ENCODE measurements around the gene UBE2E1. TPM values are rescaled to one million over a fixed set of nuclear protein-coding genes. Genes with fewer than 3 reads are reported as not detected.
"Not testable (repeated sequence)": the region's sequence is repeated elsewhere in the genome, so short reads cannot be mapped to it uniquely, and the experiment has no call there.

The UBE2E1 gene
- total RNA-seq, 4 donors from 2014 or later, result 89.4 to 153 (median 121) TPM

DNA sequence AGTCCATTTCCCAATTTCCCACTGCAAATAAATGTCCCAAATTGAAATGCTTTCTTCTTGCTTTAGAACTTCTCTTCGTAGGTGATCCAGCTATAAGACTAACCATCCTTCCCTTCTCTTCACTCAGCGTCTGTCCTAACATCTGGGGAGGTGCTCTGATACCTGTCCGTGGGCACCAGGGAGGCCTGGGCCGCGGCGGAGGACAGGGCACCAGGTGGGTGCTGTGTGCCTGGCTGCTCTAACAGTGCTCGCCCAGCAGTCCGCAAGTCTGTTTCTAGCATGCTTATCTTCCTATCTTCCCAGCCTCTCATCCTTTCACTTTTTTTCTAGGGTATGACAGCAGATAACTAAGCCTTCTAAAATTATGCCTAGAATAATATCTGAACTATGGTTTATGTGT lies 73.7 kb downstream of the UBE2E1 start:
- Histone ChIP-seq H3K4me3 (no peak overlapping the region), H3K9me3 (no peaks in the 10 kb centered on the region), H3K36me3 (peaks cover 0 to 13% of the 10 kb centered on the region in 2 donors), H3K4me1 (peaks cover 10 to 46% (median 12%) of the 10 kb centered on the region in 3 donors), H3K27ac (no peak overlapping the region), H3K27me3 (no peaks in the 10 kb centered on the region)
- WGBS, 2 donors (ENCODE audit: low coverage in 1 of 2), result 90 to 91% methylated on average over 2 to 8 of the region's 8 CpGs
- ATAC-seq, result no peak
- TF ChIP-seq, protein P1, sequence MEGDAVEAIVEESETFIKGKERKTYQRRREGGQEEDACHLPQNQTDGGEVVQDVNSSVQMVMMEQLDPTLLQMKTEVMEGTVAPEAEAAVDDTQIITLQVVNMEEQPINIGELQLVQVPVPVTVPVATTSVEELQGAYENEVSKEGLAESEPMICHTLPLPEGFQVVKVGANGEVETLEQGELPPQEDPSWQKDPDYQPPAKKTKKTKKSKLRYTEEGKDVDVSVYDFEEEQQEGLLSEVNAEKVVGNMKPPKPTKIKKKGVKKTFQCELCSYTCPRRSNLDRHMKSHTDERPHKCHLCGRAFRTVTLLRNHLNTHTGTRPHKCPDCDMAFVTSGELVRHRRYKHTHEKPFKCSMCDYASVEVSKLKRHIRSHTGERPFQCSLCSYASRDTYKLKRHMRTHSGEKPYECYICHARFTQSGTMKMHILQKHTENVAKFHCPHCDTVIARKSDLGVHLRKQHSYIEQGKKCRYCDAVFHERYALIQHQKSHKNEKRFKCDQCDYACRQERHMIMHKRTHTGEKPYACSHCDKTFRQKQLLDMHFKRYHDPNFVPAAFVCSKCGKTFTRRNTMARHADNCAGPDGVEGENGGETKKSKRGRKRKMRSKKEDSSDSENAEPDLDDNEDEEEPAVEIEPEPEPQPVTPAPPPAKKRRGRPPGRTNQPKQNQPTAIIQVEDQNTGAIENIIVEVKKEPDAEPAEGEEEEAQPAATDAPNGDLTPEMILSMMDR (IDR thresholded peaks at IDR 0.05), result no peak
- TF ChIP-seq POLR2A (IDR thresholded peaks at IDR 0.05) (no peak), EP300 (IDR thresholded peaks at IDR 0.05) (no peak), POLR2AphosphoS5 (IDR thresholded peaks at IDR 0.05) (no peak)

DNA sequence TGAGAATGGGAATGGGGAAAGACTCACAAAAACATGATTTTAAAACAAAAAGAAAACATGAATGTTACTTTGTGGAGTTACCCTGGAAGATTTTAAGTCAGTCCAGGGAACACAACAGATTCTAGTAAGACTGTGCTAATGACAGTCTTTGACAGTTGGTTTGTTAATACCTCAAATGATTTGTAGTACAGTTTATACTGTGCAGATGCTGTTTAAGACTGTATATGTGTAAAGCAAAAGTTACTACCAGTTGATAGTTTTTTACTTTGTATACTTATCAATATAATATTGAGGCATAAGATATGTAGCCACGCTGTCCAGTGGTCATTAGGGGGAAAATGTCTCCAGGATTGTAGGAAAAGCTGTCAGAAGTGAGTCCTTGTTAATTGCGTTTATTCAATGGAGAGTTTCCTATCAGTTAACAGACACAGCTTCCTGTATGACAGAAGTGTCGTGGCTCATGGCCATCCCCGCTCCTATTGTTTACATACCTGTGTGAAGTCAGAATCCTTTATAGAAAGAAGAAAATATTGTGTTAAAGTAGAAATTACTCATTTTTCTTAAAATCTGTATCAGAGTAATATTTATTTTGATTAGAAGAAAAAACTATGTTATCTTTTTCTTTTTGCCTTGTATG lies 75.1 kb downstream of the UBE2E1 start:
- H3K4me1 ChIP-seq, result peaks cover 10 to 33% (median 12%) of the 10 kb centered on the region in 3 donors
- no peak for TF ChIP-seq EP300 (IDR thresholded peaks at IDR 0.05)
- TF ChIP-seq POLR2A (IDR thresholded peaks at IDR 0.05), result no peak
- TF ChIP-seq, protein P1 (IDR thresholded peaks at IDR 0.05), result no peak
- no peaks in the 10 kb centered on the region for H3K9me3 ChIP-seq
- ATAC-seq, result no peak
- no peak overlapping the region for H3K27ac ChIP-seq
- H3K27me3 ChIP-seq, result no peaks in the 10 kb centered on the region
- peaks cover 0 to 13% of the 10 kb centered on the region in 2 donors for H3K36me3 ChIP-seq
- 12 to 41% methylated on average over 4 of the region's 4 CpGs for WGBS, 2 donors (ENCODE audit: low coverage in 1 of 2)
- H3K4me3 ChIP-seq, result no peak overlapping the region

DNA sequence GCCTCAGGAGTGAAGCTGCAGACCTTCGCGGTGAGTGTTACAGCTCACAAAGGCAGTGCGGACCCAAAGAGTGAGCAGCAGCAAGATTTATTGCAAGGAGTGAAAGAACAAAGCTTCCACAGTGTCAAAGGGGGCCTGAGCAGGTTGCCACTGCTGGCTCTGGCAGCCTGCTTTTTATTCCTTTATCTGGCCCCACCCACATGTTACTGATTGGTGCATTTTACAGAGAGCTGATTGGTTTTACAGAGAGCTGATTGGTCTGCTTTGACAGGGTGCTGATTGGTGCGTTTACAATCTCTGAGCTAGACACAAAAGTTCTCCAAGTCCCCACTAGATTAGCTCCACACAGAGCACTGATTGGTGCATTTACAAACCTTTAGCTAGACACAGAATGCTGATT lies 76.2 kb downstream of the UBE2E1 start:
- H3K27ac ChIP-seq, H3K27me3 ChIP-seq, H3K4me3 ChIP-seq, ATAC-seq, H3K9me3 ChIP-seq: not testable (repeated sequence)
- WGBS, 2 donors (ENCODE audit: low coverage in 1 of 2), result 87% methylated on average over 3 of the region's 4 CpGs; no CpG with 5 or more reads in 1 of the 2 donors
- peaks cover 0 to 13% of the 10 kb centered on the region in 2 donors for H3K36me3 ChIP-seq
- H3K4me1 ChIP-seq, result peaks cover 7 to 28% (median 8%) of the 10 kb centered on the region in 3 donors

DNA sequence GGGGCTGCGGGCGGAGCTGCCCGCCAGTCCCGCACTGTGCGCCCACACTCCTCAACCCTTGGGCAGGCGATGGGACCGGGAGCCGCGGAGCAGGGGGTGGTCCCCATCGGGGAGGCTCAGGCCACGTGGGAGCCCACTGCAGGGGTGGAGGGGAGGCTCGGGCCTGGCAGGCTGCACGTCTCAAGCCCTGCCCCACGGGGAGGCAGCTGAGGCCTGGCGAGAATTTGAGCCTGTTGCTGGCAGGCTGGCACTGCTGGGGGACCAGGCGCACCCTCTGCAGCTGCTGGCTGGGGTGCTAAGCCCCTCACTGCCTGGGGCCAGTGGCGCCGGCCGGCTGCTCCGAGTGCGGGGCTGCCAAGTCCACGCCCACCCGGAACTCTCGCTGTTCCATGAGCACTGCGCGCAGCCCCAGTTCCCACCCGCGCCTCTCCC lies 76.7 kb downstream of the UBE2E1 start:
- Histone ChIP-seq H3K36me3 (peaks cover 0 to 13% of the 10 kb centered on the region in 2 donors), H3K4me3 (no peak overlapping the region), H3K9me3 (no peaks in the 10 kb centered on the region), H3K27me3 (no peaks in the 10 kb centered on the region), H3K4me1 (peaks cover 3 to 26% (median 5%) of the 10 kb centered on the region in 3 donors), H3K27ac (no peak overlapping the region)
- WGBS, 2 donors (ENCODE audit: low coverage in 1 of 2), result no CpG with 5 or more reads among the region's 28 CpGs
- ATAC-seq, result no peak
- TF ChIP-seq EP300 (IDR thresholded peaks at IDR 0.05), result no peak
- no peak for TF ChIP-seq POLR2A (IDR thresholded peaks at IDR 0.05)
- TF ChIP-seq, protein P1 (IDR thresholded peaks at IDR 0.05), result no peak
- TF ChIP-seq POLR2AphosphoS5 (IDR thresholded peaks at IDR 0.05), result no peak

DNA sequence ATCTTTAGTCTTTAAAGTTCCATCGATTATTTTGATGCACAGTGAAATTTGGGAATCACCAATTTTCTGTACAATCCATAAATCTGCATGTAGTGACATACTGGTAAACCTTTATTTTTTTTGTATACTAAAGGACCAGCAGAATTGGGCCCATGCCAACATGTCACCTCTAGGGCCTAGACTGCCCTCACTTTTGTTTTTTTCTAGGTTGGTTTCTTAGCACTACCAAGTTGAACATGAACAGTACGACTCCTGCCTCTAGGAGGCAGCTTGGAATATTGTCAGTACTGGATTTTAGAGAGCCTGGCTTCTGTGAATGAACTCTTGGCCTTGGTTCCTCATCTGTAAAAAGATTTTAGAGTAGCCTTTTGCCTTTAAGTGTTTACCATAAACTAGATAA lies 78.7 kb downstream of the UBE2E1 start:
- no peak for ATAC-seq
- H3K27ac ChIP-seq, result no peak overlapping the region
- peaks cover 0 to 13% of the 10 kb centered on the region in 2 donors for H3K36me3 ChIP-seq
- no peak overlapping the region for H3K4me3 ChIP-seq
- H3K4me1 ChIP-seq, result peaks cover 0 to 30% (median 5%) of the 10 kb centered on the region in 3 donors
- 95 to 100% methylated on average over 2 of the region's 2 CpGs for WGBS, 2 donors (ENCODE audit: low coverage in 1 of 2)
- TF ChIP-seq, protein P1 (IDR thresholded peaks at IDR 0.05), result peak in 1 of 4 experiments; percentile 16
- TF ChIP-seq POLR2AphosphoS5 (IDR thresholded peaks at IDR 0.05), result no peak
- H3K27me3 ChIP-seq, result no peaks in the 10 kb centered on the region
- H3K9me3 ChIP-seq, result no peaks in the 10 kb centered on the region

Measured in gastroesophageal sphincter (tissue), 4 donors.